Measurements from ENCODE around the gene CDK5RAP3.

DNA sequence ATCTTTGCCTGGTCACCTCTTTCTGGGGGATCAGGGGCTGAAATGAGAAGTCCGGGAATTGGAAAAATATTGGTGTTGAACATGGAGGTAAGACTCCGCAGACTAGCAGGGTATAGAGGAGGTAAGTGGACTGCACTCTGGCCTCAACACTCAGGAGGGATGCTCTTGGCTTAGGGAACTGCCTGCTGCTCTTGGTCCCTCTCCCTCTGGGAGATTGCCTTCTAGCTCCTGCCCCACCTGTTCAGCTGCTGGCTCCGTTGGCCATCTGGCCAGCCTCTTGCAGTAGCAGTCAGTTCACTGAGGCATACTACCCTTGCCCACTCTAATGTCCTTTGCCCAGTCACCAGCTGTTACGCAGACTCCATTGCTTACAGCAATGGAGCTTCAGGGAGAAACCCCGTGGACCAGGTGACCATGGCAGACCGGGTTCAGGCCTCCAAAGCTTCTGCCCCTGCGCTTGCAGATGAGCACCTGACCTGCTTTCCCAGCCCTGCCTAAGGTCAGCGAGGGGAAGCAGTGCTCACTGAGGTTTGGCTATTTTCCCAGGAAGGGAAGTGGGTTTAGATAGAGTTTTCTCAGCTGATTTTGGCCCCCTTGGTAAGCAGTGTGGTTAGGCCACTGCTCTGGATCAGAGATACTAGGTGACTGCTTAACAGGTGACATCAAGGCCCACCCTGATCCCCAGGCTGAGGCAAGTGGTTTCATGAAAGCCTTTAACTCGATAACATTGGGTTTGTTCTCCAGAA lies 11.9 kb downstream of the CDK5RAP3 start:
- TF ChIP-seq POLR2A (IDR thresholded peaks at IDR 0.05; ENCODE audit: low read depth, low read length) (no peak), TAF1 (IDR thresholded peaks at IDR 0.05; ENCODE audit: low read depth, low read length) (no peak), POLR2AphosphoS5 (IDR thresholded peaks at IDR 0.05; ENCODE audit: low read depth, low read length) (peak; percentile 33; the same call in 1 of the 2 replicates), POU2F2 (IDR thresholded peaks at IDR 0.05; ENCODE audit: low read depth, low read length) (no peak), SPI1 (IDR thresholded peaks at IDR 0.05; ENCODE audit: low read depth, low read length) (no peak)

All from GM12891 (cell line).